CD4-positive, alpha-beta memory T cell (primary cell): ENCODE results near the gene NACC1. TPM values are rescaled to one million over a fixed set of nuclear protein-coding genes. Genes with fewer than 3 reads are reported as not detected.
A peak's percentile ranks its signal among the peaks of the same experiment; 100 is the strongest.

Source experiments
- CTCF ChIA-PET: fragments of 350-600 bp; sonication (Branson Sonifier 250); formaldehyde crosslinking; loops from one replicate; lab custom pipeline; 2021; ENCODE audit warnings: inconsistent platforms; ENCODE audit not compliant: partially characterized antibody; lab: Charles Lee
- POLR2A ChIA-PET: fragments of 350-600 bp; sonication (Branson Sonifier 250); formaldehyde crosslinking; loops from one replicate; lab custom pipeline; 2021; ENCODE audit not compliant: partially characterized antibody; lab: Charles Lee
- DNase-seq, 5 donors: peaks; one replicate each; pipeline versions ENCODE4 v3.0.0 to v3.0.0-alpha.2; 2020 to 2022; ENCODE audit warnings: mixed read lengths in 1 of 5
- H3K27ac ChIP-seq: one replicate; pipeline ENCODE4 v1.7.0; 2013; ENCODE audit warnings: low read depth, low read length
- H3K27me3 ChIP-seq: 2 replicates; pipeline ENCODE4 v1.7.0; 2013; ENCODE audit warnings: mild to moderate bottlenecking, low read length, moderate library complexity; ENCODE audit not compliant: insufficient read depth
- H3K36me3 ChIP-seq: 2 replicates; pipeline ENCODE4 v1.7.0; 2013; ENCODE audit warnings: mild to moderate bottlenecking, low read length, moderate library complexity; ENCODE audit not compliant: insufficient read depth
- H3K4me1 ChIP-seq: 2 replicates; pipeline ENCODE4 v1.7.0; 2013; ENCODE audit warnings: mild to moderate bottlenecking, low read length, moderate library complexity; ENCODE audit not compliant: insufficient read depth
- H3K4me3 ChIP-seq, 2 donors: one replicate each; pipeline ENCODE4 v1.7.0; 2013; ENCODE audit warnings: low read length in 2 of 2, mild to moderate bottlenecking in 1 of 2
- H3K9me3 ChIP-seq, 2 donors: one replicate each; pipeline ENCODE4 v1.7.0; 2013; ENCODE audit warnings: low read length in 2 of 2, control low read depth in 1 of 2; ENCODE audit not compliant: control insufficient read depth in 1 of 2
- H3K27ac Mint-ChIP-seq, 7 donors: one replicate each; pipeline ENCODE4 v1.8.0; 2020 to 2021; ENCODE audit warnings: mixed read lengths in 7 of 7, mild to moderate bottlenecking in 6 of 7, inconsistent platforms in 3 of 7, moderate library complexity in 3 of 7
- H3K27me3 Mint-ChIP-seq, 2 donors: one replicate each; pipeline ENCODE4 v1.8.0; 2020 to 2021; ENCODE audit warnings: mixed read lengths in 2 of 2
- H3K36me3 Mint-ChIP-seq, 2 donors: one replicate each; pipeline ENCODE4 v1.8.0; 2020 to 2021; ENCODE audit warnings: mixed read lengths in 2 of 2, inconsistent platforms in 1 of 2, mild to moderate bottlenecking in 1 of 2
- H3K4me1 Mint-ChIP-seq, 4 donors: one replicate each; pipeline ENCODE4 v1.8.0; 2020 to 2021; ENCODE audit warnings: mixed read lengths in 4 of 4, mild to moderate bottlenecking in 1 of 4
- H3K4me3 Mint-ChIP-seq, 8 donors: one replicate each; pipeline ENCODE4 v1.8.0; 2020 to 2021; ENCODE audit warnings: mixed read lengths in 8 of 8, mild to moderate bottlenecking in 7 of 8, moderate library complexity in 6 of 8, inconsistent platforms in 3 of 8
- H3K9me3 Mint-ChIP-seq, 8 donors: one replicate each; pipeline ENCODE4 v1.8.0; 2020 to 2021; ENCODE audit warnings: mixed read lengths in 8 of 8, mild to moderate bottlenecking in 5 of 8, inconsistent platforms in 3 of 8, moderate library complexity in 1 of 8
- intact Hi-C: fragments of 100-400 bp; cut with micrococcal nuclease; formaldehyde crosslinking; loops from one replicate; pipeline ENCODE4 v1.15.1; 2023
- polyA plus RNA-seq, 2 donors: library from polyadenylated mRNA; unstranded; fragments of 300-500 nt; fragmentation: Illumina TruSeq; gene quantifications; one replicate each; pipeline ENCODE4 v1.2.3, GENCODE V29; 2021
- total RNA-seq, 2 experiments: library from RNA; stranded (reverse); gene quantifications; one replicate each; pipeline ENCODE4 v1.2.3, GENCODE V29; 2021

NACC1 gene
- total and polyA plus RNA-seq, 4 experiments from 2014 or later: 0.15 to 34.1 (median 13.8) TPM

DNA sequence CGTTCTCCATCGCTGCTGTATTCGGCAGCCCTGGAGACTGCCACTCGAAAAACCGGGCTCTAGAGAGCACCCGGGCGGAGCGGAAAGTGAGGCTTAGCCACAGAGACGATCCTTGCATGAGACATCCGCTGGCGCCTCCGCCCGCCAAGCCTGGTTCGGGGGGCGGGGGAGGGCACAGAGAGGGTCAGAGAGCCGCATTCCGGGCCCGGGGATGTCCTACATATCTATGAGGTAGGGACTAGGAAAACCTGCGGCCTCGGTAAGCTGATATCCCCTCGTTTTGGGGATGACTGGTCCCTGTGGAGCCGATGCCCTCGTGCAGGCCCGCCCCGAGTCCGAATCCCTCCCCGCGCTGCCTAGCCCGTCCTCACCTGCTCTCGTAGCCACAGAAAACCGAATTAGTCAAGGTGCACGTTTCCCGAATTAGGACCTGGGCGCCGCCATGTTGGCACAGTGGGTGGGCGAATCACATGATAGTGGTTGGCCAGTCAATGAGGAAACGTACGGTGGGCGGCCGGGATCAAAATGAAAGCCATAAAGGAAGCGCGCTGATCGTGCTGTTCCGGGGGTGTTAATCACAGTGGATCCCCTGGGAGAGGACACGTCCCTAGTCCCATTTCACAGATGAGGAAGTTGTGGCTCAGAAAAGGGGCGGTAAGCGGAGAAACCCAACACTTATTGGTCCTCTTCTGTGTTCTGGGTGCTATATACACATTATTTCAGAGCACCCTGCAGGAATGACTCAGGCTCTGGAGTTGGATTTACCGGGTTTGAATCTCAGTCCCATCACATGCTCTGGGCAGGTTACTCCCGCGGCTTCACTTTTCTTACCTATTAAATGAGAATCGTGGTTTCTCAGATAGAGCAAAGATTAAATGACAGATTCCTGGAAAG lies 1.5 kb upstream of the NACC1 start, which contains the start of gene TRMT1:
Gene TRMT1 (minus strand): TSS at position 459 of the 894 bp plus-strand sequence. CDS start 341 bp downstream, at position 118.
- peaks cover 0 to 14% of the 10 kb centered on the region in 2 donors for H3K36me3 Mint-ChIP-seq
- ChIA-PET POLR2A (interaction anchor here (0.7 to 7.2 kb wide), 12 partner anchors 11 to 325 kb away, joined by 3 to 132 read pairs (median 12); partner anchors contain the start of genes IER2, JUNB, LYL1 and STX10), CTCF (interaction anchor here (1.0 to 5.1 kb wide), 5 partner anchors 11 to 147 kb away, joined by 3 to 35 read pairs (median 4); no protein-coding TSS in a partner anchor)
- H3K27ac ChIP-seq: peak within 1 kb of the TSS; percentile 65
- no peaks in the 10 kb centered on the region for H3K9me3 ChIP-seq
- H3K36me3 ChIP-seq: peaks cover 11% of the 10 kb centered on the region
- H3K4me3 ChIP-seq: peak within 1 kb of the TSS; percentile 79 to 94
- intact Hi-C loops: loop anchor here (1.0 to 5.0 kb wide), 6 partner anchors 12 to 146 kb away; partner anchors contain the start of genes IER2 and STX10
- peak; percentile 85 to 93 (median 88) for DNase-seq
- no peaks in the 10 kb centered on the region for H3K27me3 ChIP-seq
- H3K4me3 Mint-ChIP-seq: peak within 1 kb of the TSS; percentile 91 to 98 (median 96)
- H3K27ac Mint-ChIP-seq: peak within 1 kb of the TSS; percentile 89 to 97 (median 92)
- peaks cover 0 to 2% (median 0%) of the 10 kb centered on the region in 8 donors for H3K9me3 Mint-ChIP-seq
- H3K27me3 Mint-ChIP-seq: no peaks in the 10 kb centered on the region
- H3K4me1 ChIP-seq: peaks cover 49% of the 10 kb centered on the region
- peaks cover 13 to 54% (median 36%) of the 10 kb centered on the region in 4 donors for H3K4me1 Mint-ChIP-seq

- peak overlapping the region; percentile 89 to 97 (median 92) for H3K27ac Mint-ChIP-seq
- peak overlapping the region; percentile 91 to 98 (median 96) for H3K4me3 Mint-ChIP-seq
- peak in 2 of 5 donors; percentile 45 for DNase-seq
- Histone ChIP-seq H3K9me3 (no peaks in the 10 kb centered on the region), H3K4me1 (peaks cover 57% of the 10 kb centered on the region), H3K36me3 (peaks cover 10% of the 10 kb centered on the region), H3K27ac (peak overlapping the region; percentile 65), H3K27me3 (no peaks in the 10 kb centered on the region), H3K4me3 (peak overlapping the region; percentile 79 to 94)
- no peaks in the 10 kb centered on the region for H3K27me3 Mint-ChIP-seq
- ChIA-PET CTCF (interaction anchor here (0.6 to 5.1 kb wide), 8 partner anchors 12 to 161 kb away, joined by 3 to 35 read pairs (median 4); partner anchors contain the start of genes IER2 and STX10), POLR2A (interaction anchor here (0.6 to 7.2 kb wide), 18 partner anchors 12 to 325 kb away, joined by 3 to 132 read pairs (median 5); partner anchors contain the start of genes CALR, IER2, JUNB and LYL1)
- H3K36me3 Mint-ChIP-seq: peaks cover 0 to 17% of the 10 kb centered on the region in 2 donors
- H3K9me3 Mint-ChIP-seq: peaks cover 0 to 2% (median 0%) of the 10 kb centered on the region in 8 donors
- intact Hi-C loops: loop anchor here (2.0 to 5.0 kb wide), 4 partner anchors 16 to 145 kb away; no protein-coding TSS in a partner anchor
- peaks cover 18 to 61% (median 42%) of the 10 kb centered on the region in 4 donors for H3K4me1 Mint-ChIP-seq
These were observed 790 bp upstream of the NACC1 start for GRCh38 chr19:13117176-13117771.

DNA sequence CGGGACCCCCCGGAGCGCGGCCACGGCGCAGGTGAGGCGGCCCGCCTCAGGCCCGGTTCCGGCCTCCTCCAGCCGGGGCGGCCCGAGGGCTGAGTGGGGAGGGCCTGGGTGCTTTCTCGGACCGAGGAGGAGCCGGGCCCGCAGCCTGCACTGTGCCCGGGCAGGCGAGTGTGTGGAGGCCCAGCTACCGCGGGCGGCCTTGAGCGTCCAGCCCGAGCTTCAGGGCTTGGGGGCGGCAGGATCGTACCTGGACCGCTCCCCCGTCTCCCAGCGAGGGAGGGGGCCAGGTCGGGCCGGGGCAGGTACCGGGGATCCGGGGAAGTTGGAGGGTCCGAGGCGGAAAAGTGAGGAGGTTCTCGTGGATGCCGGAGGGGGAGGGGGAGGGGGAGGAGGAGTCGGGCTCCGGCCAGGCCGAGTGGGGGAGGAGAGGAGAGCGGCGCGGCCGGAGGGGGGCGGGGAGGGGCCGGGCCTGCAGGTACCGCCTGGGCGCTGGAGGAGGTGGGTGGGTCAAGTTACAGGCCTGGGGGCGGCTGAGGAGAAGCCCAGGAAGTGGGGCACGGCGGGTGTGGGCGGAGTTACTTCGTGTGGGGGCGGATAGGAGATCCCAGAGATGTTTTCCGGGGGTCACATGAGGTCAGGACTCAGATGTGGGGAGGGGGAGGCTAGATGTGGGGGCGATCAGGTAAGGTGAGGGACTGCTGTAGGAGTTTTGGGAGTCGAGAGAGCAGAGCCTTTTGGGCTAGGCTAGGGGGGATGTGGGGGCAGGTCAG lies 545 bp downstream of the NACC1 start:
- DNase-seq: peak in 1 of 5 donors; percentile 65
- Mint-ChIP-seq H3K4me3 (peak overlapping the region; percentile 81 to 91 (median 88)), H3K36me3 (peaks cover 0 to 20% of the 10 kb centered on the region in 2 donors), H3K4me1 (peaks cover 22 to 70% (median 47%) of the 10 kb centered on the region in 4 donors), H3K27ac (peak overlapping the region; percentile 78 to 94 (median 91)), H3K27me3 (no peaks in the 10 kb centered on the region), H3K9me3 (peaks cover 0 to 2% (median 0%) of the 10 kb centered on the region in 8 donors)
- ChIA-PET CTCF (interaction anchor here (0.8 to 5.1 kb wide), 5 partner anchors 14 to 49 kb away, joined by 3 to 35 read pairs (median 4); no protein-coding TSS in a partner anchor), POLR2A (interaction anchor here (0.6 to 7.2 kb wide), 15 partner anchors 14 to 1544 kb away, joined by 3 to 132 read pairs (median 8); partner anchors contain the start of genes CALR, IER2, LYL1 and STX10)
- peak overlapping the region; percentile 17 to 55 for H3K4me3 ChIP-seq
- intact Hi-C loops: loop anchor here (5.0 kb wide), 1 partner anchor 144 kb away; no protein-coding TSS in a partner anchor
- no peaks in the 10 kb centered on the region for H3K27me3 ChIP-seq
- H3K36me3 ChIP-seq: peaks cover 5% of the 10 kb centered on the region
- H3K27ac ChIP-seq: peak overlapping the region; percentile 58
- H3K9me3 ChIP-seq: no peaks in the 10 kb centered on the region
- H3K4me1 ChIP-seq: peaks cover 60% of the 10 kb centered on the region

- Mint-ChIP-seq H3K36me3 (peaks cover 0 to 23% of the 10 kb centered on the region in 2 donors), H3K9me3 (peaks cover 0 to 2% (median 0%) of the 10 kb centered on the region in 8 donors), H3K4me1 (peaks cover 22 to 70% (median 49%) of the 10 kb centered on the region in 4 donors), H3K27me3 (no peaks in the 10 kb centered on the region), H3K4me3 (peak overlapping the region; percentile 81 to 91 (median 88)), H3K27ac (peak overlapping the region in 5 of 7 donors; percentile 74 to 94 (median 88))
- Histone ChIP-seq H3K36me3 (peaks cover 5% of the 10 kb centered on the region), H3K27me3 (no peaks in the 10 kb centered on the region), H3K27ac (no peak overlapping the region), H3K4me3 (no peak overlapping the region), H3K4me1 (peaks cover 60% of the 10 kb centered on the region), H3K9me3 (no peaks in the 10 kb centered on the region)
- intact Hi-C loops: loop anchor here (5.0 kb wide), 1 partner anchor 143 kb away; no protein-coding TSS in a partner anchor
- DNase-seq: peak in 1 of 5 donors; percentile 39
- POLR2A ChIA-PET: interaction anchor here (0.6 to 7.2 kb wide), 8 partner anchors 11 to 229 kb away, joined by 3 to 132 read pairs (median 4); partner anchors contain the start of genes GCDH, IER2, LYL1 and STX10
- CTCF ChIA-PET: interaction anchor here (0.6 to 2.6 kb wide), 5 partner anchors 12 to 59 kb away, joined by 3 to 12 read pairs (median 3); no protein-coding TSS in a partner anchor
These were observed 1.6 kb downstream of the NACC1 start for GRCh38 chr19:13119627-13120026.

DNA sequence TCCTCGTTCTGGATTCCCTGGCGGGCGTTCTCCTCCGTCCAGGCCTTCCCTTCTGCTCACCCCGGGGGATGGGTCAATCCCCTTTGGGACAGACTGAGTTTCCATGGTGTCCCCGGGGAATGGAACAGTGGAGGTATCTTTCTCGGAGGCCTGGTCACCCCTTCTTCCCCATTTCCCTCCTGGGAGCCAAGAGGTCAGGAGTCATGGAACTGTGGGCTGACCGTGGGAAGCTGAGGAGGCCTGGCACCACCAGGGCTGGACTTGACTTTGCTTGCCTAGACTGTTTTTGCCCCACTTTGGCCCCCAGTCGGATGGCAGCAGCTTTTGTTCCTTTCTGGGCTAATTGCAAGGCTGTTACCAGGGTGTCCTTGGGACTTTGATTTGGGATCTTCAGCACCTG lies 2.0 kb downstream of the NACC1 start:
- no peak overlapping the region for H3K4me3 ChIP-seq
- ChIA-PET POLR2A (interaction anchor here (1.1 to 7.2 kb wide), 5 partner anchors 11 to 229 kb away, joined by 3 to 132 read pairs (median 3); partner anchors contain the start of genes GCDH, IER2, LYL1 and STX10), CTCF (interaction anchor here (1.2 to 2.6 kb wide), 4 partner anchors 15 to 154 kb away, joined by 3 to 12 read pairs (median 4); no protein-coding TSS in a partner anchor)
- Mint-ChIP-seq H3K27ac (peak overlapping the region in 2 of 7 donors; percentile 80 to 94), H3K4me1 (peaks cover 22 to 69% (median 48%) of the 10 kb centered on the region in 4 donors), H3K4me3 (peak overlapping the region in 6 of 8 donors; percentile 35 to 87 (median 56)), H3K9me3 (peaks cover 0 to 2% (median 0%) of the 10 kb centered on the region in 8 donors), H3K36me3 (peaks cover 0 to 23% of the 10 kb centered on the region in 2 donors), H3K27me3 (no peaks in the 10 kb centered on the region)
- DNase-seq: no peak
- no peak overlapping the region for H3K27ac ChIP-seq
- no peaks in the 10 kb centered on the region for H3K27me3 ChIP-seq
- peaks cover 1% of the 10 kb centered on the region for H3K36me3 ChIP-seq
- intact Hi-C loops: no loop called here
- peaks cover 60% of the 10 kb centered on the region for H3K4me1 ChIP-seq
- H3K9me3 ChIP-seq: no peaks in the 10 kb centered on the region
